HG03045 (cell line): ENCODE data around the gene ABCA5.
"Not testable (repeated sequence)": the region's sequence is repeated elsewhere in the genome, so short reads cannot be mapped to it uniquely, and the experiment has no call there.

Experiments
- ATAC-seq: cut with Tn5 transposase; IDR thresholded peaks from one replicate; pipeline ENCODE4 v1.9.1; 2021; ENCODE audit warnings: mild to moderate bottlenecking, moderate library complexity; ENCODE audit not compliant: unreplicated experiment

ABCA5 gene

GRCh38 chr17:69222707-69223258 lies 104.2 kb downstream of the ABCA5 start:
- ATAC-seq, result no peak

GRCh38 chr17:69220098-69220497 lies 106.8 kb downstream of the ABCA5 start:
- no peak for ATAC-seq

DNA sequence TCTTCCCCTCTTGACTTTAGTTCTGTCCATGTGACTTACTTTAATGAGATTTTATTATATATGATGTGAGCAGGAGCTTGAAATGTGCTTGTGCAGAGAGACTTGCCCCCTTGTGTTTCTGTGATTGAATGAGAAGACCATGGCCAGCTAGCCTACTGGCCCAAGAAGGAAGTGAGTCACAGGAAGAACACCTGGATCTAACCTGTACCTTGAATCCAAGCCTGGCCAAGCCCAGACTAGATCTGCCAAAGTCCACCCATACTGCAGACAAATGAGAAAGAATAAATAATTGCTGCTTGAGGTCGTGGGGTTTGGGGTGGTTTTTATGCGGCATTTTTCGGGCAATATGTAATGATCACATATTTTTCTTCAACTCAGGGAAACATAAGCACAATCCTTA lies 107.9 kb downstream of the ABCA5 start:
- no peak for ATAC-seq

GRCh38 chr17:69213059-69213813 lies 113.7 kb downstream of the ABCA5 start:
- ATAC-seq, result no peak

DNA sequence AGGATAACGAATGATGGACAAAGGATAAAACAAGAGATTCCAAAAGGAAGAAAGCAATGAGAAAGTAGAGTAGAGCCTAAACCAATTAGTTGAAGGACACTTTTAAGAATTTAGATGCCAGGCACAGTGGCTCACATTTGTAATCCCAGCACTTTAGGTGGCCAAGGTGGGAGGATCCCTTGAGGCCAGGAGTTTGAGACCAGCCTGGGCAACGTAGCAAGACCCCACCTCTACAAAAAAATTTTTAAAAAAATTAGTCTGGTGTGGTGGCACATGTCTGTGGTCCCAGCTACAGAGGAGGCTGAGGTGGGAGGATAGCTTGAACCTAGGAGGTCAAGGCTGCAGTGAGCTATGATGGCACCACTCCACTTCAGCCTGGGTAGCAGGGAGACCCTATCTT lies 118.3 kb downstream of the ABCA5 start:
- ATAC-seq, result no peak

DNA sequence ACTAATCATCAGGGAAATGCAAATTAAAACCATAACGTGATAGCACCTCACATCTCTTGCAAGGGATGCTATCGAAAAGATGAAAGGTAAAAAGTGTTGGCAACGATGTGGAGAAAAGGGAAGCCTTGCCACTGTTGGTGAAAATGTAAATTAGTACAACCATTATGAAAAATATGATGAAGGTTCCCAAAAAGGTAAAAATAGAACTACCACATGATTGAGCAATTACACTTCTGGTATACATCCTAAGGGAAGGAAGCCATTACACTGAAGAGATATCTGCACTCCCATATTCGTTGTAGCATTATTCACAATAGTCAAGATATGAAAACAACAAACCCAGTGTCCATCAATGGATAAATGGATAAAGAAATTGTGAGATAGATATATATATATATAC lies 119.8 kb downstream of the ABCA5 start:
- no peak for ATAC-seq

DNA sequence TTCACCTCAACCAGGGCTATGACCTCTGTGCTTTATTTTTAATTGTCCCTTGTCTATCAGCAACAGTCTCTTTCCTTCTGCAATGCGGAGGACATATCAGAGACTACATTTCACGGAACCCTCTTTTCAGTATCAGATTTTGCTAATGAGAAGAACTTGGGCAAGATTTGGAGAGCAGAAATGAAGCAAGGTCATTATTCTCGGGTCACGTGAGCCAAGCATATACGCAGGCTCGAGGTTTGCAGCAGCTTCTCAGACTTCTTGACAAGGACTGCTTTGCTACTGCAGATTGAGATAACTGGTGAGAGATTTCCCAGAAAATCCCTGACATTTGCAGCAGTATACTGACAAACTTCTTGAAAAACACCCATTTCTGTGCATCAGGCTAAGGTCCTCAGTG lies 128.7 kb downstream of the ABCA5 start:
- ATAC-seq, result no peak

DNA sequence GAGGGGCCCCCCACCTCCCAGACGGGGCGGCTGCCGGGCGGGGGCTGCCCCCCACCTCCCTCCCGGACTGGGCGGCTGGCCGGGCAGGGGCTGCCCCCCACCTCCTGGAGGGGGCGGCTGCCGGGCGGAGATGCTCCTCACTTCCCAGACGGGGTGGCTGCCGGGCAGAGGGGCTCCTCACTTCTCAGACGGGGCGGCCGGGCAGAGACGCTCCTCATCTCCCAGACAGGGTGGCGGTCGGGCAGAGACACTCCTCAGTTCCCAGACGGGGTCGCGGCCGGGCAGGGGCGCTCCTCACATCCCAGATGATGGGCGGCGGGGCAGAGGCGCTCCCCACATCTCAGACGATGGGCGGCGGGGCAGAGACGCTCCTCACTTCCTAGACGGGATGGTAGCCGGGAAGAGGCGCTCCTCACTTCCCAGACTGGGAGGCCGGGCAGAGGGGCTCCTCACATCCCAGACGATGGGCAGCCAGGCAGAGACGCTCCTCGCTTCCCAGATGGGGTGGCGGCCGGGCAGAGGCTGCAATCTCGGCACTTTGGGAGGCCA lies 130.8 kb downstream of the ABCA5 start:
- not testable (repeated sequence) for ATAC-seq
